WTC11 (cell line): Measurements from ENCODE around the gene GNA14. TPM values are rescaled to one million over a fixed set of nuclear protein-coding genes. Genes with fewer than 3 reads are reported as not detected.

Experiments used
- ATAC-seq: fragments of 200-7000 bp; cut with Tn5 transposase; 2 replicates; pipeline ENCODE4 v1.10.0; 2021; ENCODE audit warnings: mild to moderate bottlenecking, moderate library complexity
- CTCF ChIA-PET: fragments of 300-600 bp; sonication (Branson Sonifier 250); formaldehyde crosslinking; loops from one replicate; lab custom pipeline; 2021; ENCODE audit warnings: antibody characterized with exemption; lab: Charles Lee
- POLR2A ChIA-PET: fragments of 350-600 bp; sonication (Branson Sonifier 250); formaldehyde crosslinking; loops from one replicate; lab custom pipeline; 2021; ENCODE audit warnings: antibody characterized with exemption; lab: Charles Lee
- DNase-seq: peaks from one replicate; pipeline ENCODE4 v3.0.0; 2021; ENCODE audit warnings: low spot score
- H3K27ac Mint-ChIP-seq: 2 replicates; pipeline ENCODE4 v1.8.0; 2021; ENCODE audit warnings: mixed read lengths
- H3K27me3 Mint-ChIP-seq: 2 replicates; pipeline ENCODE4 v1.8.0; 2021; ENCODE audit warnings: low read depth, mild to moderate bottlenecking, moderate library complexity, mixed read lengths
- H3K36me3 Mint-ChIP-seq: 2 replicates; pipeline ENCODE4 v1.8.0; 2021; ENCODE audit warnings: mixed read lengths
- H3K4me1 Mint-ChIP-seq: 2 replicates; pipeline ENCODE4 v1.8.0; 2022; ENCODE audit warnings: mixed read lengths
- H3K4me3 Mint-ChIP-seq: 2 replicates; pipeline ENCODE4 v1.8.0; 2021; ENCODE audit warnings: mild to moderate bottlenecking, moderate library complexity, mixed read lengths
- H3K9me3 Mint-ChIP-seq: 2 replicates; pipeline ENCODE4 v1.8.0; 2021; ENCODE audit warnings: mixed read lengths
- CREB1 ChIP-seq: sonication (generic); formaldehyde crosslinking; IDR thresholded peaks from 2 replicates; pipeline ENCODE4 v1.8.0; 2023; ENCODE audit warnings: mild to moderate bottlenecking, missing genetic modification reagents
- E2F4 ChIP-seq: sonication (generic); formaldehyde crosslinking; IDR thresholded peaks from 2 replicates; pipeline ENCODE4 v1.8.1; 2022; ENCODE audit warnings: low read depth, mild to moderate bottlenecking, moderate library complexity, missing genetic modification reagents, borderline replicate concordance
- E2F5 ChIP-seq: sonication (generic); formaldehyde crosslinking; IDR thresholded peaks from 2 replicates; pipeline ENCODE4 v1.8.1; 2022; ENCODE audit warnings: mild to moderate bottlenecking, moderate library complexity, missing genetic modification reagents
- ERG ChIP-seq: fragments of 250-450 bp; sonication (Bioruptor Pico); IDR thresholded peaks from 2 replicates; pipeline ENCODE4 v1.8.0; 2021; ENCODE audit warnings: mild to moderate bottlenecking
- ETV6 ChIP-seq: sonication (generic); formaldehyde crosslinking; IDR thresholded peaks from 2 replicates; pipeline ENCODE4 v1.8.1; 2022; ENCODE audit warnings: mild to moderate bottlenecking, missing genetic modification reagents
- FOXP4 ChIP-seq: sonication (generic); formaldehyde crosslinking; IDR thresholded peaks from 2 replicates; pipeline ENCODE4 v1.8.0; 2022; ENCODE audit warnings: mild to moderate bottlenecking, missing genetic modification reagents
- HMGXB4 ChIP-seq: sonication (generic); formaldehyde crosslinking; IDR thresholded peaks from 2 replicates; pipeline ENCODE4 v1.8.1; 2023; ENCODE audit warnings: mild to moderate bottlenecking, moderate library complexity, missing genetic modification reagents
- MAX ChIP-seq: sonication (generic); formaldehyde crosslinking; IDR thresholded peaks from 2 replicates; pipeline ENCODE4 v1.8.0; 2022; ENCODE audit warnings: mild to moderate bottlenecking, missing genetic modification reagents
- MLX ChIP-seq: sonication (generic); formaldehyde crosslinking; IDR thresholded peaks from 2 replicates; pipeline ENCODE4 v1.8.1; 2023; ENCODE audit warnings: mild to moderate bottlenecking, missing genetic modification reagents, moderate library complexity
- NFATC4 ChIP-seq: fragments of 250-450 bp; sonication (Bioruptor Pico); IDR thresholded peaks from 2 replicates; pipeline ENCODE4 v1.9.0; 2021; ENCODE audit warnings: mild to moderate bottlenecking
- NR3C1 ChIP-seq: sonication (generic); formaldehyde crosslinking; conservative IDR thresholded peaks from 2 replicates; pipeline ENCODE4 v1.8.1; 2023; ENCODE audit warnings: low read depth, mild to moderate bottlenecking, missing genetic modification reagents
- RORB ChIP-seq: fragments of 250-450 bp; sonication (Bioruptor Pico); IDR thresholded peaks from 2 replicates; pipeline ENCODE4 v1.9.0; 2021; ENCODE audit warnings: mild to moderate bottlenecking
- SMAD3 ChIP-seq: sonication (generic); formaldehyde crosslinking; IDR thresholded peaks from 2 replicates; pipeline ENCODE4 v1.8.0; 2022; ENCODE audit warnings: missing genetic modification reagents, mild to moderate bottlenecking, borderline replicate concordance
- SMAD4 ChIP-seq: sonication (generic); formaldehyde crosslinking; IDR thresholded peaks from 2 replicates; pipeline ENCODE4 v1.8.0; 2022; ENCODE audit warnings: mild to moderate bottlenecking, missing genetic modification reagents
- ZNF232 ChIP-seq: sonication (generic); formaldehyde crosslinking; IDR thresholded peaks from 2 replicates; pipeline ENCODE4 v1.8.0; 2022; ENCODE audit warnings: mild to moderate bottlenecking, missing genetic modification reagents
- ZNF396 ChIP-seq: fragments of 250-450 bp; sonication (Bioruptor Pico); IDR thresholded peaks from 2 replicates; pipeline ENCODE4 v1.8.0; 2021; ENCODE audit warnings: mild to moderate bottlenecking, moderate library complexity, borderline replicate concordance
- total RNA-seq: library from RNA; stranded (reverse); gene quantifications from 3 replicates; pipeline ENCODE4 v1.2.3, GENCODE V29; 2021

The GNA14 gene
- total RNA-seq, 1 experiment from 2014 or later = 26.7 TPM

GRCh38 chr9:77661566-77662085, 13.5 kb upstream of the GNA14 start:
- POLR2A ChIA-PET = no interaction called here
- CTCF ChIA-PET = interaction anchor here (1.2 to 1.6 kb wide), 2 partner anchors 90 to 460 kb away, joined by 3 read pairs; no protein-coding TSS in a partner anchor
- ATAC-seq = no peak
- no peak for TF ChIP-seq ETV6 (CRISPR knock-in tag)
- TF ChIP-seq ERG (CRISPR knock-in tag) = no peak
- TF ChIP-seq E2F5 (CRISPR knock-in tag) = no peak
- TF ChIP-seq SMAD4 (CRISPR knock-in tag) = no peak
- TF ChIP-seq E2F4 = no peak
- TF ChIP-seq ZNF232 (CRISPR knock-in tag) = no peak
- no peak for TF ChIP-seq RORB (CRISPR knock-in tag)
- TF ChIP-seq NFATC4 (CRISPR knock-in tag) = no peak
- TF ChIP-seq SMAD3 (CRISPR knock-in tag) = no peak
- TF ChIP-seq MAX = no peak
- TF ChIP-seq CREB1 (CRISPR knock-in tag) = no peak
- no peak for TF ChIP-seq FOXP4 (CRISPR knock-in tag)
- no peak for TF ChIP-seq HMGXB4 (CRISPR knock-in tag)
- no peak for TF ChIP-seq ZNF396 (CRISPR knock-in tag)
- TF ChIP-seq MLX (CRISPR knock-in tag) = no peak
- H3K27me3 Mint-ChIP-seq = no peaks in the 10 kb centered on the region
- H3K36me3 Mint-ChIP-seq = no peaks in the 10 kb centered on the region
- H3K4me1 Mint-ChIP-seq = peaks cover 8% of the 10 kb centered on the region
- DNase-seq = no peak
- H3K9me3 Mint-ChIP-seq = no peaks in the 10 kb centered on the region
- 0 out of 2 replicates have a peak overlapping the region, but pooled peaks have one; percentile 69 for H3K27ac Mint-ChIP-seq
- H3K4me3 Mint-ChIP-seq = no peak overlapping the region

- ChIA-PET POLR2A (no interaction called here), CTCF (interaction anchor here (1.3 kb wide), 1 partner anchor 227 kb away, joined by 3 read pairs; no protein-coding TSS in a partner anchor)
- peaks cover 8% of the 10 kb centered on the region for H3K4me1 Mint-ChIP-seq
- H3K27me3 Mint-ChIP-seq = no peaks in the 10 kb centered on the region
- DNase-seq (no peak), ATAC-seq (no peak)
- H3K9me3 Mint-ChIP-seq = no peaks in the 10 kb centered on the region
- H3K4me3 Mint-ChIP-seq = no peak overlapping the region
- no peak overlapping the region for H3K27ac Mint-ChIP-seq
- no peak for TF ChIP-seq NR3C1
- H3K36me3 Mint-ChIP-seq = no peaks in the 10 kb centered on the region
These were observed 11.8 kb upstream of the GNA14 start for GRCh38 chr9:77659926-77660325.
